HPDE6-E6E7 (cell line): ENCODE data around the gene ARID1B.

ENCODE experiments used
- DNase-seq: peaks from one replicate; pipeline ENCODE4 v3.0.0; 2011; ENCODE audit warnings: missing footprints; ENCODE audit errors: extremely low spot score

The ARID1B gene

GRCh38 chr6:156878681-156879080 lies 101.5 kb downstream of the ARID1B start:
- DNase-seq, result no peak

GRCh38 chr6:156879186-156879585 lies 102.0 kb downstream of the ARID1B start:
- DNase-seq, result no peak

GRCh38 chr6:156879591-156879990 lies 102.4 kb downstream of the ARID1B start:
- no peak for DNase-seq

GRCh38 chr6:156880913-156881312 lies 103.7 kb downstream of the ARID1B start:
- DNase-seq, result no peak

- no peak for DNase-seq
Observed at GRCh38 chr6:156881687-156882629, 104.8 kb downstream of the ARID1B start.

GRCh38 chr6:156883497-156884252 lies 106.5 kb downstream of the ARID1B start:
- DNase-seq, result peak; percentile 32

- DNase-seq, result no peak
Observed at GRCh38 chr6:156884306-156884705, 107.1 kb downstream of the ARID1B start.

- DNase-seq, result no peak
Observed at GRCh38 chr6:156885562-156885961, 108.4 kb downstream of the ARID1B start.

GRCh38 chr6:156886409-156886808 lies 109.2 kb downstream of the ARID1B start:
- no peak for DNase-seq

- DNase-seq, result no peak
Observed at GRCh38 chr6:156887623-156888269, 110.6 kb downstream of the ARID1B start.

- no peak for DNase-seq
Observed at GRCh38 chr6:156889469-156889868, 112.3 kb downstream of the ARID1B start.

GRCh38 chr6:156889986-156890385 lies 112.8 kb downstream of the ARID1B start:
- no peak for DNase-seq

GRCh38 chr6:156890627-156891314 lies 113.6 kb downstream of the ARID1B start:
- DNase-seq, result no peak

- no peak for DNase-seq
Observed at GRCh38 chr6:156897907-156898531, 120.8 kb downstream of the ARID1B start.

GRCh38 chr6:156899071-156899470 lies 121.9 kb downstream of the ARID1B start:
- DNase-seq, result no peak

- DNase-seq, result no peak
Observed at GRCh38 chr6:156899532-156900135, 122.5 kb downstream of the ARID1B start.

GRCh38 chr6:156900292-156900691 lies 123.1 kb downstream of the ARID1B start:
- no peak for DNase-seq

- DNase-seq, result no peak
Observed at GRCh38 chr6:156901309-156902019, 124.3 kb downstream of the ARID1B start.

GRCh38 chr6:156902782-156903181 lies 125.6 kb downstream of the ARID1B start:
- no peak for DNase-seq
